NCI-H345 treated with DMSO at 0.1 percent for 48 hours (cell line): ENCODE measurements around the gene CCDC85C.

Experiments used
- DNase-seq: peaks from one replicate; lab custom pipeline; 2025; ENCODE audit not compliant: unreplicated experiment; lab: John Stamatoyannopoulos, UW

CCDC85C gene

GRCh38 chr14:99592933-99593753, 10.9 kb downstream of the CCDC85C start:
- no peak for DNase-seq

- DNase-seq = no peak
These were observed 11.6 kb downstream of the CCDC85C start for GRCh38 chr14:99592394-99592793.

GRCh38 chr14:99590746-99591555, 13.1 kb downstream of the CCDC85C start:
- DNase-seq = no peak

GRCh38 chr14:99589651-99590530, 14.1 kb downstream of the CCDC85C start:
- no peak for DNase-seq

GRCh38 chr14:99589031-99589441, 15.0 kb downstream of the CCDC85C start:
- DNase-seq = no peak

GRCh38 chr14:99587460-99588278, 16.3 kb downstream of the CCDC85C start:
- no peak for DNase-seq

- DNase-seq = no peak
These were observed 17.1 kb downstream of the CCDC85C start for GRCh38 chr14:99586761-99587459.

GRCh38 chr14:99586054-99586760, 17.8 kb downstream of the CCDC85C start:
- no peak for DNase-seq

GRCh38 chr14:99584823-99585222, 19.2 kb downstream of the CCDC85C start:
- no peak for DNase-seq

- DNase-seq = no peak
These were observed 22.1 kb downstream of the CCDC85C start for GRCh38 chr14:99581938-99582337.

GRCh38 chr14:99581374-99581773, 22.6 kb downstream of the CCDC85C start:
- DNase-seq = no peak

- no peak for DNase-seq
These were observed 24.0 kb downstream of the CCDC85C start for GRCh38 chr14:99579903-99580571.

GRCh38 chr14:99579120-99579836, 24.7 kb downstream of the CCDC85C start:
- DNase-seq = no peak

- no peak for DNase-seq
These were observed 25.4 kb downstream of the CCDC85C start for GRCh38 chr14:99578541-99579101.

GRCh38 chr14:99576761-99577705, 27.0 kb downstream of the CCDC85C start:
- no peak for DNase-seq

GRCh38 chr14:99576304-99576703, 27.7 kb downstream of the CCDC85C start:
- no peak for DNase-seq
